ENCODE measurements around the gene NUDT8.

DNA sequence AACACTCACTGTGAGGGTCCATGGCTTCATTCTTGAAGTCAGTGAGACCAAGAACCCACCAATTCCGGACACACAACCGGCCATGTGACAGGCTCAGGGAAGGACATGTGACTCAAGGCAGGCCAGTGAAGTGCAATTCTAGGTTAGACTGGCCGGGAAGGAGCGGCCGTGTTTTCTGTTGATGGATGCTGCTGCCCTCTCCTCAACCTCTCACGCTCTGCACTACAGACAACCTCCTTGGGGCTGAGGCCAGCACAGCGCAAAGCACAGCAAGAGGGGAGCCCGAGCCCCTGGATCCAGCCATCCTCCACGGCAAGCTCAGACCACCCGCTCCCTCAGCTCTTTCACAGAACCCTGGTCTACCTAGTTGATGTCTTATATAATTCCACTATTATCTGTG lies 2.8 kb downstream of the NUDT8 start:
- TF ChIP-seq CEBPB (IDR thresholded peaks at IDR 0.05) (no peak), RAD21 (IDR thresholded peaks at IDR 0.05; ENCODE audit: low read depth) (no peak), EGR1 (IDR thresholded peaks at IDR 0.05) (no peak), EP300 (IDR thresholded peaks at IDR 0.05; ENCODE audit: borderline replicate concordance) (no peak), FOXM1 (IDR thresholded peaks at IDR 0.05; ENCODE audit: borderline replicate concordance, low read depth) (no peak)
- TF ChIP-seq, protein P1, sequence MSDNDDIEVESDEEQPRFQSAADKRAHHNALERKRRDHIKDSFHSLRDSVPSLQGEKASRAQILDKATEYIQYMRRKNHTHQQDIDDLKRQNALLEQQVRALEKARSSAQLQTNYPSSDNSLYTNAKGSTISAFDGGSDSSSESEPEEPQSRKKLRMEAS (IDR thresholded peaks at IDR 0.05): no peak
